ENCODE results near the gene ECE1.

The ECE1 gene

DNA sequence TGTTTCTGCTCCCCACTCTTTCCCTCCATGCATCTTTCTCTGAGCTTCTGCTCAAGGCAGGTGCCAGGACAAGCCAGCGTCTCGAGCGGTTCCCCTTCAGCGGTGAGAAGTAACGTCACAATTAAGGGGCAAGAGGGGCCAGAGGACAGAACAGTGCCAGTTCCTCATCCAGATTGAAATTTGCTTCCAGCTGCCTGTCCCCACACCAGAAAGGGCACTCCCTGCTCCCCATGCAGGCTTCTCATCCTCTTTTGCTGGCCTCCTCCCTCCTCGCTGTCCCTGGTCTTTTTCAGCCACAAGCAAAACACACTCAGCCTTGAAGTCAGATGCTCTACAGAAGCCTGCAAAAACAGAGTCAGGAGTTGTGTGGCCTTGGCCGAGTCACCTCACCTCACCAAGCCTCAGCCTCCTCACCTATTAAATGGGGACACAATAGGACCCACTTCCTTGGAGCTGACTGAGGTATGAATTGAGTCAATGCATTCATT, 35.0 kb upstream of the ECE1 start:
- no peak for DNase-seq

- DNase-seq = peak; percentile 92
Observed at GRCh38 chr1:21324368-21325141, 34.3 kb upstream of the ECE1 start.

DNA sequence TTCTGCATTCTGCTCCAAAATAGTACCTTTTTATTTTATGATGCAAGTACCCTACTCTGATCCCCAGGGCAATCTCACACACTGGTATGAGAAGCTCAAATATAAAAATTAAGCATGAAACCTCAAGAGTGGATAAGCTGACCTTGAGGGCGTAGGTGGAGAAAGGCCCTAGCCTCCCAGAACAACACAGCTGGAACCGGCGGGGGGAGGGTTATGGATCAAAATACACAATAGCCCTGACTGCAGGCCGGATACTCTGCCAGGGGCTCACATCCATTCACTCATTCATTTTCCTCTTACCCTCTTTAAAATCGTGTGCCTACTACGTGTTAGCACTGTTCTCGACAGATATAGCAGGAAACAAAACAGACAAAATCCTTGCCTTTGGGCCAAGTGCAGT, 32.8 kb upstream of the ECE1 start:
- no peak for DNase-seq

DNA sequence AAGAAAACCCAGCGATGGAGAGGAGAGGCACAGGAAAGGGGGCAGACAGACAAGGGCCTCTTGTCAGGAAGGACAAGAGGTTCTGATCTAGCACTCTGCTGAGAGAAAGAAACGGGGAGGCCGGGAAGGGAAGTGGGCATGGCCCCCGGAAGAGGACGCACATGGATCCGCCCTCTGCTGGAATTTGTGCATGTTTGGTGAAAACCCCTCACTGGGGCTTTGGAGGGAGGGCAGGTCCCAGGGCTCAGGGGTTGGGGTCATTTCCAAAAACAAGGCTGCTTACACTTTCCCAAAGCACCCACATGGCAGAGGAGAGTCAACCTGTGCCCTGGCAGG, 32.4 kb upstream of the ECE1 start:
- DNase-seq = no peak

DNA sequence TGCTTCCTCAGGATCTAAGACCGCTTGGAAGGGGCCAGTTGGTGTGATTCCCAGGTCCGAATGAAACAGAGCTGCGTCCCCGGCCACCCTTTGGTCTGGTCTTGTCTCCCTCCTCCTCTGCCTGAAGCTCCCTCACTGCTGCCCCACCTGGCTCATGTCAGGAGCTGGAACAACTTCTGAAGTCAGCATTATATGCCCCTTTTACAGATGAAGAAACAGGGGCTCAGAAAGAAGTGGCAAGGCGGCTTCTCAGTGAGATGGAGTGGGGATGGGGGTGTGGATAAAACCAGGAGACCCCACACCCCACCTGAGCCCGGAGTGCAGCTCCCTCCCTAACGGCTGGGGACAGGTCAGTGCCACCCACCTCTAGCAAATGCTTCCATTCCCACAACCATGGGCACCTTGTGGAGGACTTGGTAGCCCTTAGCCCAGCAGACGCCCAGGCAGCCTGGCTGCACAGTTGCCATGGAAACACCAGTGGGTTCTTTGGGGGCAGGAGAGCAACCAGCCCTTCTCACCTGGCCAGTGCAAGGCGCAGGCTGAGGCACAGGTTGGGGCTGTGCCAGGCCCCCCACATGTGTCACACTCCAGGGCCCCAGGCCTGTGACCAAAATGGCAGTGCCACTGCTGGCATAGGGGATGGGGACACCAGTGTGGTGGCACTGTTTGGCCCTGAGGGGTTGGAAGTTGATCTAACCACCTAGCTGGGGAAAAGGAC, 31.9 kb upstream of the ECE1 start:
- no peak for DNase-seq

- DNase-seq = no peak
Observed at GRCh38 chr1:21320410-21321108, 30.3 kb upstream of the ECE1 start.

- no peak for DNase-seq
Observed at GRCh38 chr1:21319447-21320407, 29.5 kb upstream of the ECE1 start.

GRCh38 chr1:21318714-21319159, 28.5 kb upstream of the ECE1 start:
- no peak for DNase-seq

DNA sequence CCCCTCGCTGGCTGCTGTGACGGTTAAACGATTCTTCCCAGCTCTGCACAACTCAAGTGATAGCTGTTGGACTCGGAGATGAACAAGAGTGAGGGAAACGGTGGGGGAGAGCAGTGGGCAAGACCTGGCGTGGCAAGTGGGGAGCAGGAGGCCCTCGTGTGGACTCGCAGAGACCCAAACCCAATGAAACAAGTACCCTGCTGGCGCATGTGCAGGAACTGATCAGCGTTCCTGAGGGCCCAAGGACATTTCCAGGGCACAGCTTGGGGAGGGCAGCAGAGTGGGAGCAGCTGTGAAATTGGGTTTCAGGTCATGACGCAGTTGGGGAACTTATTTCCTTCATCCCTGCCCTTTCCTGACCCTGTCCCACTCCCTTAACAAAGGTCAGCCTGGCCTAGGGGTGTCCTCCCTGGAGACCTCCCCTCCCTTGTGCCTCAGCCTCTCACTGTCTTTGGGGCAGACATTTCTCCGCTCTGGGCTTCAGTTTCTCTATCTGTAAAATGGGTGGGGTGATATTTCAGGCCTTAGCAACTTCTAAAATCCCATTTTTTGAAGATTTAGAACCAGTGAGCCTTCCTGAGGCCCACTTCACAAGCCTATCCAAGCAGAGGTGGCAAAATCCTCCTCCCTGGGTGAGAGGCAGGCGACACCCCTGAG, 27.9 kb upstream of the ECE1 start:
- no peak for DNase-seq

DNA sequence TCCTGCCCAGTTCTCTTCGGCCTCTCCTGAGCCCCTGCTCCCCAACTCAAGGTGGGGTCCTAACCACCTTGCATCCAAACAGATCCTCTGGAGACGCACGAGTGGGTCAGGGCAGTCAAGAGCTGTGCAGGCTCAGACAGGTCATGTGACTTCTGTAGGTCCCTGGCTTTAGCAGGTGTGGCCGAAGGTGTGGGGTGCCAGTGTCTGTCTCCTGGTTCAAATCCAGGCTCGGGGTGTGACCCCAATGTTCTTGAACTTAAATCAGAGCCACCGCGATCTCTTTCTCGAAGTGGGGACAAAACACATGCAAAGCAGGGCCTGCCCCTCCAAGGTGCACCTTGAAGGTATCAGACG, 27.4 kb upstream of the ECE1 start:
- DNase-seq = no peak

DNA sequence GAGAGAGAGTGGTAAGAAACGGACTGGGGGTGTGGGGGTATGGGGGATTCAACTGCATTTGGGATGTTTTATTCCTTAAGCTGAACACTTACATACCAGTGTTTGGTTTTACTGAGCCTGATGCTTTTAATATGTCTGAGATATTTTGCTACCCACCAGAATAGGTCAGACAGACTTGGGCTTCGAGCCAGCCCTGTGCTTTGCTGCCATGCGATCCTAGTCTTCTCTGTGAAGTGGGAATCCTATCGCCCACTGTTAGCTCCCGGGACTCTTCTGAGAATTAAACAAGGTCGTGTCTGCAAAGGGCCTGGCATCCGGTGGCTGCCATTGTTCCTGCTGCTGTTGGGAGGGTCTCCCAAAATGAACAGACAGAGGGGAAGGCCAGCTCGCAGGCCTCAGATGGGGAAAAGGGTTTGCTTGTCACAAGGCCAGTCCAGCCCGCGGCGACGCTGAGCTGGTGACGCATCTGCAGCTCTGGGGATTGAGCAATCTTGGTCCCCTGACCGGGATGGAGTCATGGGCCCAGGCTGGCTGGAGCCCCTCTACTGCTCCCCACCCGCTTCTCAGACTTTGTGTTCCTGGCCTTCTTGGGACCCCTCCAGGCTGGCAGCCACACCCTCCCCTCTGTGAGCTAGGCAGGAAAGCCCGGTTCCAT, 26.9 kb upstream of the ECE1 start:
- no peak for DNase-seq

DNA sequence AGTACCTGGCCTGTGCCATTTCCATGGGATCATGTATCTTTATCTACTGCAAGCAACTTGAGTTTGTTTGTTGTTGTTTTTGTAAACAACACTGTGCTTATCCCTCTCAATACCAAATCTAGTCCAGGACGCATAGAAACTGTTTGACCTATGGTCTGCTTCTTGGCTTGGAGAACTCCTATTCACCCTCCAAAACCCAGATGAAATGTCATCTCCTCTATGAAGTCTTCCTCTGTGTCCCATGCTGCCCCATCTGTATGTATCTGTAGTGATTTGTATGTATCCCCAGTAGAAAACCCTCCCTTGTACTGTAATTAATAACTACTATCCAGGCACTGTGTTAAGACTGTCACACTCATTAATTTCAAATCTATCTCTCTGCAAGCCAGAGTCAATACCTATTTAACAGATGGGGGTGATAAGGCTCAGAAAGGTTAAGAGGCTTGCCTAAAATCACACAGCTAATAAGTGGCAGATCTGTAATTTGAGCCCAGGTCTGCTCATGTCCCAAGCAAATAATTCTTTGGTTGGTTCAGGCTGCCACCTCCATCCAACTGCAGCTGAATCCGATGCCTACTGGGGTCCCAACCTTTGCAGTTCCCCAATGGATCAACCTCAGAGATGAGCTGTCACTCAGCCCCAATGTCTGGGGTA, 24.6 kb upstream of the ECE1 start:
- DNase-seq = no peak

DNA sequence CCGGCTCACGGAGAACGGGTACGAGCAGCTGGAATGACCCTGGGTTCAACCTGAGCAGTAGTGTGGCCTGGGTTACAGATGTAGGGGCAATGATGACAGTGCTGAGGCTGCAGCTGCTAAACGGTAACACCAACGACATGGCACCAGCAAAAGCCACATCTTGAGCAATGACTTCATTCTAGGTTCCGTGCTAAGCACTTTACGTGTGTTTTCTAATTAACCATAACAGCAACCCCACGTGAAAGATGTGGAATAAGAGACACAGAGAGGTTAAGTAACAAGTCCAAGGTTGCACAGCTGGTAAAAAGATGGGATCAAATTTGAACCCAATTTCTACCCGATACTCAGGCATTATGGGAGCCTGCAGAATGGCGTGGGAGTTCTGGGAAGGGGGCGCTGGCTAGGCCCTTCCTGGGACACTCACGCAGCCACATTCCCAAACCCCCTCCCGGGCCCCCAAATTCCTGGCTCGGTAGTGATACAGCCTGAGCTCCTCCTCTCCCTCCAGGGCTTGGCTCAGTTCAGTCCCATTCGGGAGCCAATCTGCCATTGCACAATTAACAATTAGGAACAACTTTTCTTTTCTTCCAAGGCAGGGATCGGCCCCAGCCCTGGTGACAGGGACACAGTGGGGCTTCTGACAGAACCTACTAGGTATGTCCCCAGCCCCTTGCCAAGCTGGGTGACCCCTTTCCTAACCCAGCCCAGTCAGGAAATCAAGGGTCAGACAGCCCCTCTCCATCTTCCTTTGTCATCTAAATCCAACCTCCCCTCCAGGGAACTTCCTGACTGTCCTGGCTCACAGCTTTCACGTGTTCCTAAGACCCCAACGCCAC, 23.8 kb upstream of the ECE1 start:
- no peak for DNase-seq

- DNase-seq = no peak
Observed at GRCh38 chr1:21313203-21313885, 23.1 kb upstream of the ECE1 start.

GRCh38 chr1:21312407-21312992, 22.2 kb upstream of the ECE1 start:
- no peak for DNase-seq

GRCh38 chr1:21311016-21311415, 20.8 kb upstream of the ECE1 start:
- DNase-seq = no peak

- peak; percentile 56 for DNase-seq
Observed at GRCh38 chr1:21308847-21309652, 18.8 kb upstream of the ECE1 start.

- no peak for DNase-seq
Observed at GRCh38 chr1:21308330-21308729, 18.1 kb upstream of the ECE1 start.

All from kidney glomerular epithelial cell (primary cell).